Activated CD8-positive, alpha-beta memory T cell treated with anti-CD3 and anti-CD28 coated beads, Interleukin-2, amount 50 U/mL, for 1 hour (primary cell): ENCODE measurements around the gene SACS.
A peak's percentile ranks its signal among the peaks of the same experiment; 100 is the strongest.
"Not testable (repeated sequence)": the region's sequence is repeated elsewhere in the genome, so short reads cannot be mapped to it uniquely, and the experiment has no call there.

Source experiments
- DNase-seq: peaks from one replicate; pipeline ENCODE4 v3.0.0-alpha.2; 2020; ENCODE audit errors: extremely low read depth

Gene SACS

DNA sequence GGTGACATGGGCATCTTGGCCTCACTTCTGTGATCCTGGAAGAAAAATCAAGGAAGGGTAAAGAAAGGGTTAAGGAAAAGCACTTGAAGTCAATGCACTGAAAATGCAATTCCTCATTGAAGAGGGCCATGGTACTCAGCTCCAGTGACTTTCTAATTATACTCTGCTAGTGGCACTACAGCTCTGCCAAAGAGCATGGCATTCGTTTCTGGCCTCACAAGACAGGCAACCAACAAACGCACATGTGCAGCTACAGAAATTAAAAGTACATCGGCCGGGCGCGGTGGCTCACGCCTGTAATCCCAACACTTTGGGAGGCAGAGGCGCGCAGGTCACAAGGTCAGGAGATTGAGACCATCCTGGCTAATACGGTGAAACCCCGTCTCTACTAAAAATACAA lies 21.8 kb downstream of the SACS start:
- DNase-seq, result no peak

DNA sequence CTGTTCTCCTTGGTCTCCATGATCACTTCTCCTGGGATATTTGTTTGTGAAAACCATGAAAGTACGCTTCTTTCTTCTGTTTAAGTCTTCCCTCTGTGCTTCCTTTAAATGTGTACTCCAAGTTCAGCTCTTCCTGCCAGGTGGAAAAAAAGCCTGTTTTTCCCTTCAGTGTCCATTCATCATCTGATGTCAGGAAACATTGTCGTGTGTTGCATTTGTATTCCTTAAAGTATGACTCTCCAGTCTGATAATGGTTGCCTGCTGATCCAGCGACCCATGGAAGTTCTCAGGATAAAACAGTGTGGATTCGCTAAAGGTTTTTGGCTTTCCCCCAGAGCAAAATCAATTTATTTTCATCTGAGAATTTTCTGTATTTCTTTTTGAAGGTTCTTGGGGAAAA lies 22.3 kb downstream of the SACS start:
- DNase-seq, result no peak

DNA sequence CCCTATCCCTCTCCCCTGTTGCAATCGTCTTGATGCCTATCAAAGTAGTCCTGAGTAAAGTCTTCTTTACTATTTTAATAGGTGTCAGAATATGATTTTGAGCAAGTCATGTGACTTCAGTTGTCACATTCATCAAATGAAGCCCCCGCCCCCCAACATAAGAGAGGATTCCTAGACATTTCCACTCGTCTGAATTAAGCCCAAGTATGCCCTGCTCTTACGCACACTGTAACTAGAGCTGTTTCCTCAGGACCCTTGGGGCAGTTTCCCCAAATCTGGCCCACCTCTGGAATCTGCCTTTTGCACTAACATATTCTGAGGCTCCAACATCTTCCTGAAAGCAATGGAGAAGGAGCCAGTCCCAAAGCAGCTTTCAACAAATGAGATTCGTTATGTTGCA lies 25.5 kb downstream of the SACS start:
- no peak for DNase-seq

DNA sequence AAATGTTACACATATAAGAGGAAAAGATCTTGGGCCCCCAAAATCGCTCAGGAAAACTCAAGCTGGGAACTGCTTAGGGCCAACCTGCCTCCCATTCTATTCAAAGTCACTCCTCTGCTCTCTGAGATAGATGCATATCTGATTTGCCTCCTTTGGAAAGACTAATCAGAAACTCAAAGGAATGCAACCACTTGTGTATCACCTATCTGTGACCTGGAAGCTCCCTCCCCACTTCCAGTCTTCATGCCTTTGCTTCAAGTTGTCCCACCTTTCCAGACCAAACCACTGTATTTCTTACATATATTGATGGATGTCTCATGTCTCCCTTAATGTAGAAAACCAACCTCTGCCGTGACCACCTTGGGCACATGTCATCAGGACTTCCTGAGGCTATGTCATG lies 32.3 kb downstream of the SACS start:
- DNase-seq, result not testable (repeated sequence)

DNA sequence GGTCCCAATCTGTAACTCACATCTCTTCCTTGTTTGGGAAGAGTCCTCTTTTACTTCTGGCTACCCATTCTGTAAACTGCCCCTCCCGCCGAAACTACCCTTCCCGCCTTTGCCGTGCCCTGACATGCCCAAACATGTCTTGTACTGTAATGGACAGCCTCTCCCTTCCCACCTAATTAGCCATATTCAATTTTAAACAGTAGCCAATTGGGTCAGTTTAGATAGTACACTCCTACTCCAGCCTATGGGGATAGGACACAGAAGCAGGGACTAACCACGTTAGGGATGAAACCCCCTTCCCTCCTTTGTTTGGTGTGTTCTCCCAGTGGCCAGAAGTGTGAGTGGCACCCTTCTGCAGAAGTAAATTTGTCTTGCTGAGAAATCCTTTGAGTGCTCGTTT lies 34.2 kb downstream of the SACS start:
- DNase-seq, result no peak

DNA sequence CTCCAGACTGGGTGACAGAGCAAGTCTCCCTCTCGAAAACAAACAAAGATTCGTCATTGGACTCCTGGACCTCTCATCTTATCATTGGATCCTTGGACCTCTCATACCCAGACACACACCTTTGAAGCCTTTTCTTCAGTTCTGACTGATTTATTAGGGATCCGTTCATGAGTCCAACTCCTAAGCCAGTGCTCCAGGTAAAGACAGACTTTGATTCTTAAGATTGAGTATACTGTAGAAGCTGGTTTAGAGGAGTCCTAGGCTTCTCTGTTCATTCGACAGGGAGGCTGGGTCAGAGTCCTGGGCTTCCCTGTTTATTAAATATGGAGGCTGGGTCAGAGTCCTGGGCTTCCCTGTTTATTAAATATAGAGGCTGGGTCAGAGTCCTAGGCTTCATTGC lies 38.7 kb downstream of the SACS start:
- DNase-seq, result no peak

DNA sequence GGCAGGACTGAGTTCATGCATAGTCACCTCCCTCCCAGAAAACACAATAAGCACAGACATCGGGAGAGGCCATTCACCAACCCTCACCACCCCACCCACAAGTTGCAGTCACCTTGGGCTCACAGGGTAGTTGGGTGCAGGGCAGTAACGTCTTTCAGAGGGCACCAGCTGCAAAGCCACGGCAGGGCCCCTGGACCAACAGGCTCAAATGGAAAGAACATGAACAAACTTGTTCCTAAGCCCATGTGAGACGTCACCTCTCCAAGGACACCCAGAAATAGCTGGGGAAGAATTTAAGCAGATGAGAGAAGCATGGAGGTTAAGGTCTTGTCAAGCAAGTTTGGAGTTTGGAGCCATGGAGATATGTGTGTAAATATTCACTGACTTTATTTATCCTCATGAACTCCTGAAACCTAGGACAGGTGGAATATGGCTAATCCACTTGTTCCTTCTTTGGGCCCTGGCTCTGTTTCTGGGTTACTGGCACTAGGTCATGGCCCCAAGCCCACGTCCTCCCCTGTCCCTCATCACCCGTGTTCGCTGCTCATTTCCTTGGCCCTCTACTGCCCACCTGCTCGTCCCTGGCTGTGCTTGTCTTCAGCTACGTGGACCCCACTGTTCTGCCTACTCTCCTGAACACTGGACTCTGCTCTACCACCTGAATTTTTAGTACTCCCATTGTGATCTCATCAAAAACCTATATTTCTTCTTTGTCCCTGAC lies 40.4 kb downstream of the SACS start:
- no peak for DNase-seq

DNA sequence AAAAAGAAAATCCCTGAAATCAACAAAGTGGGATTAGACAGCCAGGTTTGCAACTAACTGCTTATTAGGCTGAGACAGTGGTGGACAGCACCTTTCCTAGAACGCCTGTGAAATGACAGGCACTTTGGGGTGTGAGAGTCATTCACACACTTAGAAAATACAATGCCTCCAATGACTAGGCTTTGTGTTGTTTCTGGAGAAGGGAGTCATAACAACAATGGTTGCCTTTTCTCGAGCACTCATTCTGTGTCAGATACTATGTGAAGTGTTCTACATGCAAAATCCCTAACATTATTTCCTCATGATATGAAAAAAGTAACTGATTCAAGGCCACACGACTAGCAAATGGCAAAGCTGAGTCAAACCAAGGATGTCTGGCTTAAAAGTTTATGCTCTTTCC lies 41.2 kb downstream of the SACS start:
- DNase-seq, result no peak

DNA sequence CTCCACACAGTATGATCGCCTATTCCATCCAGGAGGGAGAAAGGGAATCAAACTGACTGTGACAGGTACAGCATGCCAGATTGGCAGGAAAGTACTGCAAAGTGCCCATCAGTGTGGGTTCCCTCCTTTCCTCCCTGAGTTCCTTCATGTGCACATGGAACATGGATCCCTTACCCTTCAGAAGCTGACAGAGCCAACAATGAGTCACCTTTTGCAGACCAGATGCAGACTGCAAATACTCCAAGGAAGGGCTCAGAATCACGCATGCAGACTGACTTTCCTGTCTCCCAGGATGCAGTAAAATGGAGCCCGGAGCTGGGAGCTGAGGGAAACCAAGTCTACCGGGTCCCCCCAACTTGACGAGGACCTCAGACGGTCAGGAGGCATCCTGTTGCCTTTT lies 41.8 kb downstream of the SACS start:
- no peak for DNase-seq

DNA sequence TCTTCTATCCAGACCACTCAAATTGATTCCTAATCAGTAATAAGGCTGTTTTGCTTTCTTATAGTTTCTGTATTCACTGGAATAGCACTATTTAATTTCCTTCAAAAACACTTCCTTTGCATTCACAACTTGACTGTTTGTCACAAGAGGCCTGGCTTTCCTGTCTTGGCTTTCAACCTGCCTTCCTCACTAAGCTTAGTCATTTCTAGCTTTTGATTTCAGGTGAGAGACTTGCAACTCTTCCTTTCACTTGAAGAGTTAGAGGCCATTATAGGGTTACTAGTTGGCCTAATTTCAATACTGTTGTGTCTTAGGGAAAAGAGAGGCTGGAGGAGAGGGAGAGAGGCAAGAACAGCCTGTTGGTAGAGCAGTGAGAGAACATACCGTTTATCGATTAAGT lies 47.0 kb downstream of the SACS start:
- no peak for DNase-seq

DNA sequence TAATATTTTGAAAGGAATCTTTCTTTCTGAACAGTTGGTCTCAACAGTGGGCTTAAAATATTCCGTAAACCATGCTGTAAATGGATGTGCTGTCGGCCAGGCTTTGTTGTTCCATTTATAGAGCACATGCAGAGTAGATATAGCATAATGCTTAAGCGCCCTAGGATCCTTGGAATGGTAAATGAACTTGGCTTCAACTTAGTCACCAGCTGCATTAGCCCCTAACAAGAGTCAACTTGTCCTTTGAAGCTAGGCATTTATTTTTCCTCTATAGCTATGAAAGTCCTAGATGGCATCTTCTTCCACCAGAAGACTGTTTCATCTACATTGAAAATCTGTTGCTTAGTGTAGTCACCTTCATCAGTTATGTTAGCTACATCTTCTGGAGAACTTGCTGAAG lies 47.6 kb downstream of the SACS start:
- DNase-seq, result no peak

DNA sequence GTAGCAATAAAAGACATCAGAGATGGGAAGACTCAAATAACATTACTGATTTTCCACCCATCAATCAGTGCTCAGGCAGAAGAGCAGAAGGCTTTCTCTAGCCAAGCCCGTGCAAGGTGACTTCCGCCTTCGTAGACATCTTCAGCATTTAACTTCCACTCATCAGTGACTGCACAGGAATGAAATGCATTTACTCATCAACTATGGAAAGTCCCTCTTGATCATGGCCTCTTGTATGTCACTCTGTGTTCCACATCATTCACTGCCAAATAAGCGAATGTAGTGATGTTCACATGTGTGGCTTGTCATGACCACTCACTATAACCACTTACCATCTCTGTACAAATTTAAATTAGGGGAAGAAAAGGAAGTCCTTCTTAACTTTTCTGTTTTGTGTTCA lies 49.4 kb downstream of the SACS start:
- no peak for DNase-seq

DNA sequence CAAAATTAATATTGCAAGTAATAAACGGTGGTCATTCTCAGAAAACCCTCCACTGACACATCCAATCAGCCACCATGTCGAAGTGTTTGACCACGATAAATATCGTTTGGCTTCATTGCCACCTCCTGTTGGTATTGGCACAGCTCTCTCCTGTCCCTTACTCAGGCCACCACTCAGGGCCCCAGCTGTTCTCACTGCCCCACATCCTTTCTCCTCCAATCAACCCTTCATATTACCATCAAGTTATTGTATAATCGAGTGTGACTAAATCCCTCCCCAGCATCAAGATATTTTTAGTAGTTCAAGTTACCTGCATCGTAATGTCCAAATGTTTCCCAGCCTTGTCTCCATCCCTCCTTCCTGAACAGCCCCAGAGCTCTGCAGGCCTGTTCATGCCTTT lies 50.4 kb downstream of the SACS start:
- DNase-seq, result no peak

DNA sequence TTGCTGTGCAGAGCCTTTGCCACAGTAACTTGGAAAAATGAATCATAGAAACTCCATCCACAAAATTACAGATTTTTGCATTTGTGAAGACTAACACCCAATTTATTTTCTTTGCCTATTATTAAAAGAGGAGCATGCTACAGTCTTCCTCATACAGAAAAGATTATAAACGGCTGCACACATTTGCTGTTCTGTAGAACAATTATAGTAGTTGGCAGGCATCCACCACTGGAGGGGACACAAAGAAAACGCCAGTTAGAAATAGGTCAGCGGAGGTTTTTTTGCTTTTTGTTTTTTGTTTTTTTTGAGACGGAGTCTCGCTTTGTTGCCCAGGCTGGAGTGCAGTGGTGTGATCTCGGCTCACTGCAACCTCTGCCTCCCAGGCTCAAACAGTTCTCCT lies 51.6 kb downstream of the SACS start:
- DNase-seq, result no peak

DNA sequence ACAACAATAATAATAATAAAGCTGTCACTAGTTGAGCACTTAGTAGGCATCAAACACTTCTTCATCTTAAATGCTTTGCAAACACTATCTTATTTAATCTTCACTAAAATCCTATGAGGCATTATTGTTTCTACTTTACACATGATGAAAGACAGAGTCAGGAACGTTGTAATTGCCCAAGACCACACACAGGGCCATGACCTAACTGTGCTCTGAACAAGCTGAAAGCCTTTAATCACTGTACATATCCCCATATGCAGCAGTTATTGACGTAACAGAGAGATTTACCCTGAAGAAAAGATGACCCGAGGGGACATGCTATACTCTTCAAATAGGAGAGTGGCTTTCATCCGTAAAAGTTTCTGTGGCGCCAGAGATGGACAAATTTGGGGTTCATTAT lies 53.0 kb downstream of the SACS start:
- DNase-seq, result no peak

DNA sequence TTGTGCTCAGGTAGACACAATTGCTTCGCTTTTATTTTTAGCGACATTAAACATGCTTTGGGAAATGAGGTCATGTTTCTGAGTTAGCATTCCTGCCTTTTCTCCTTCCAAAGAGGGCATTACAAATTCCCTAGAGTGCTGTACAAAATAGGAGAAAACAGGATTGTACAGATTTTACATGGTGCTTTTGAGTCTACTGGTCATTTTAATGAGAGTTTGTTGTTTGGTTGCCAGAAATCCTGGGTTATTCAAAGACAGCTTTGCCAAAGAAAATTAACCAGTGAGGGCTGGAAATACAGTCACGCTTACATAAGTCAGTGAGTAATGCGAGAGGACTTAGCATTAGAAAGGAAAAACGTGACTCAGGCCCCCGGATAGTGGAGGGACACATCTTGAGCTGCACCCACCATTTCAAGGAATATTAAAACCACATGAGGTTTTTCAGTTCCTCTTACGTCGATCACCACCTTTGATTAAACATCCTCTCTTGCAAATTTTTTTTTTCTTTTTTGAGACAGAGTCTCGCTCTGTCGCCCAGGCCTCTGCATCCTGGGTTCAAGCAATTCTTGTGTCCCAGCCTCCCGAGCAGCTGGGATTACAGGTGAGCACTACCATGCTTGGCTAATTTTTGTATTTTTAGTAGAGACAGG lies 55.4 kb downstream of the SACS start:
- peak; percentile 44 for DNase-seq

DNA sequence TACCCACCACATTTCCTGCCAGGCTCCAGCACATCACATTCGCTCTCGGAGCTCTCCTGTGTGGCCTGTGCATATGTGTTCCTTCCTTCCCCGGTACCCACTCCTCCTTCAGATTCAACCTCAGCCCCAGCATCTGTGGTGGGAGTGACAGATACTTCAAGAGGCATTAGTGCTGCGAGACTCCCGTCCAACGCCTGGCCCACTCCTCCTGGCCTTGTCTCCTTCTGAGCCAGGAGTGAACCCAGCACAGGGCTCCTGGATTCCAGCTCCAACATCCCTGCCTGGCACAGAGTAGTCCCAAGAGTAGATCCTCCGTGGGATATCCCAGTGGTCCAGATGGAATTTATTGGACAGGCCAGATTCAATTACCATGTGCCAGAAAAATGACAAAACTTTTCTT lies 55.9 kb downstream of the SACS start:
- no peak for DNase-seq

DNA sequence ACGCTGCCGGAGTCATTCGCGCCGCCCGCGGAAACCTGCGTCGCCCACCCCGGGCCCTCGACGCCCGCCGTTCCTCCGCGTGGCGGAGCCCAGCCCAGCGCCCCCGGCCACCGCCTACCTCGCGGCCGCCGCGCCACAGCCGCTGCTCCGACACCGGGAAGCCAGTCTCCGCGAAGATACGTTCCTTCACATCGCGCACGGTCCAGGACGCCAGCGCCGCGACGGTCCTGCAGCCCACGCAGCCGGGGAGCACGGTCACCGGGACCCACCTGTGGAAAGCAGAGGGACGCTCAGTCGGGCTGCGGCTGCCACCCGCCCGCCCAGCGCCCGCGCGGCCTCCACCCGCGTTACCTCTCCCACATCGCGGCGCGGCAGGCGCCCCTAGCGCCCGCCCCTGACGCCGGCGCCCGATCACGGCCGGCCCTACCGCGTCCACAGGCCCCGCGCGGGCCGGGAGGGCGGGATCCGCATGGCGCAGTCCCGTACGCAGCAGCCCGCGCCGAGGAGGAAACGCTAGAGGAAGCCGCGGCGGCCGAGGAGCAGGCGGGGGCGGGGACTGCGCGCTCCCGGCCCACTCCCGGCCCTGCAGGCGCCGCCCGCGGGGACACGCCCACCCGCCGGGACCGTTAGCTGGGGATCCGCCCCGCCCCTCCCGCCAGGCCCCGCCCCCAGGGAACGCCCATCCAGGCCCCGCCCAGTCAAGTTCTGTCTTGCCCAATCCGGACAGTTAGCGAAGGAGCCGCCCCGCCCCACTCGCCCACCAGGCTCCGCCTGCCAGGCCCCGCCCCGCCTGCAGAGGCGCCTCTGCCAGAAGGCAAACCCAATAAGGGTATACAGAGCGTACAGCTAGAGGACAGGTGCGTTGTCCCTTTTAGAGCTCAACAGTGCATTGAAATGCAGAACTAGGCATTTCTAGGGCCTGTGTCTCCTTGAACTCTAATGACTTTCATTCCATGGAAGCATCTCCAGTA lies 58.2 kb downstream of the SACS start:
- peak; percentile 88 for DNase-seq

DNA sequence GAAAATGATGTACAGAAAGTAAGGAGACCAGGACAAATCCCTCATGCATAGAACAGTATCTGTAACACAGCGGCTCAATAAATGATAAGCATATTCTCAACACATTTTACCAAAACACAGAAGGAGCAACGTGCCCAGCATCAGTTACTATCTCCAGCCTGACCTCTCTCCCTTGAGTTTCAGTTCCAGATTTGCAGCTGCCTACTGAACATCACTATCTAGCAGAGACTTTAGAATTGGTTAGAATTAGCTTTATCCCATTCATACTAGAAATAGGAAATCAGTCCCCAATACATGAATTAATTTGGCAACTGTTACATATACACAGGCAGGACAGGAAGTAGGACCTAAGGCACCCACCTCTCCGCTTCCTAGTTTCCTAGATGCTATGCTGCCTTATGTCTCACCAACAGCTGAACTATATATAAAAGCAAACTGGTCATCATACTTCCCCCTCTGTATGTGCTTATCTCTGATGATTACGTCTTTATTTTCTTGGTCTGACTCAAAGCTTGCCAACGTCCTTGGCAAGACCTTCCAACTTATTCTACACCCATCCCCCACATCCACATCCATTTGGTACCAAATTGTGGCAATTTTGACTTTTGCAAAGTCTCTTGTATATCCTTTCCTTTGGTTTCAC lies 61.1 kb downstream of the SACS start:
- no peak for DNase-seq

DNA sequence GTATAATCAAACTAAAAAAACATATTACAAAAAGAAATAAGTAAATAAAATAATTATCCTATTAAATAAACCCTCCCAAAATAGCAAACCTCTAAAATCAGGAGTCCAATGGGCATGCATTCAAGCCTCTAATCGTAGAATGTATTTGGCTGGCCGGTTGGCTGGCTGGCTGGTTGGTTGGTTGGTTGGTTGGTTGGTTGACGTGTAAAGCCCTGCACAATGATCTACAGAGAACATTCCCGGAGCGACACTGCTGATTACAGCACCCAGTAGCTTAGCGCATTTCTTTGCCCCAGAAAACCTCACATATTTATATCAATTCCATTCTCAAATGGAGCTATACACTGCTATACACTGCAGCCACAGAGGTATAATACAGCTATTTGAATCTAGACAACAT lies 65.6 kb downstream of the SACS start:
- no peak for DNase-seq

DNA sequence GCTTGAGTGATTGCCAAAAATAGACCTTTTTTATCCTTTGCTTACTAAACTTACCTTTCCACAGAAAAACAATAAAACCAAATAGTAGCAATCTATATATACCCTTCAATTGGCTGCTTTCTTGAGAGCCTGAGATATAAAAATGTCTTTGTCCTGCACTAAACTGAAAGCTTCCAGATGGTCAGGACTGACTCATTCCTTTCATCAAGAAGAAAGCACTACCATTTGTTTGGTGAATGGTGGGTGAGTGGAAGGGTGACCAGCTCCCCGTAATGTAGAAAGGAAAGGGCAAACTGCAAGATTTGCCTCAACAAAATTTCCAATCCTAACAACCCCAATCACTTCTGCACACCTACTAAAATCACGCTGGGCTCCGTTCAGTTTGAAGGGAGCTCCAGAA lies 67.8 kb downstream of the SACS start:
- DNase-seq, result no peak

DNA sequence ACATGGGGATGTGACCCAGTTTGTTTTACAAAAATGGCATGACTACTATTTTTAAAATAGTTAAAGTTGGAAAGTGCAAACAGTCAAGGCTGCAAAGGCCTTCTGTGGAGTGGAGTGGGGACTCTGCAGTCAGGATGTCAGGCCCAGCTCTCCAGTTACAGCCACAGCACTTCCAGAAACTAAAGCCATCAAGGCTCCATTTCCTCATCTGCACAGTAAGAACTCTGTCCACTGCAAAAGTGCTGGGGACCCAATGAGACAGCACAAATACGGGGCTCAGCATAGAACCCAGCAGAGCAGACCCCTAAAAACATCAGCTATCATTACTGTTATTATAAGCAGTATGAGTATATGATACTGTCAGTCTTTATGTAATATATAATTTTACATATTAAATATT lies 73.6 kb downstream of the SACS start:
- DNase-seq, result no peak
